ENCODE results near the gene LPIN1. TPM values are rescaled to one million over a fixed set of nuclear protein-coding genes. Genes with fewer than 3 reads are reported as not detected.

LPIN1 gene
- total RNA-seq, 1 donor from 2014 or later = 12.1 TPM

DNA sequence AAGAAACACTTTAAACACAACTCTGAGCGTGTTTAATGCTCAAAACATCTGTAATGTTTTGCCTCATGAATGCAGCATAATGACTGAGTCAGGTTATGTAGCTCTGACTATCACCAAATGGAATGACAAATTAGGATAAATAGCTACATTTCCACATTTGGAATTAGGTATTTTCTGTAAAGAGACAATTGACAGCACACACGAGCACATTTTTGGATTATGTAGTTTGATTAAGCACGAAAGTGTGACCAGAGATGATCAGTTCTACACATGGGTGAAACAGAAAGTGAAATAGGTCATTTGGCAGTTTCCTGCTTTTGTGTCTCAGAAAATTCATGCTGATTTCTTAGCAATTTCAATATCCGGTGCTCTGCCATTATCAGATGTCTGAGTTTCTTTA lies 29.0 kb downstream of the LPIN1 start:
- H3K4me3 ChIP-seq (ENCODE audit: low read depth, low read length) = no peak overlapping the region
- FAIRE-seq (no peak), DNase-seq (ENCODE audit: low read depth) (no peak)
- TF ChIP-seq, protein P1, sequence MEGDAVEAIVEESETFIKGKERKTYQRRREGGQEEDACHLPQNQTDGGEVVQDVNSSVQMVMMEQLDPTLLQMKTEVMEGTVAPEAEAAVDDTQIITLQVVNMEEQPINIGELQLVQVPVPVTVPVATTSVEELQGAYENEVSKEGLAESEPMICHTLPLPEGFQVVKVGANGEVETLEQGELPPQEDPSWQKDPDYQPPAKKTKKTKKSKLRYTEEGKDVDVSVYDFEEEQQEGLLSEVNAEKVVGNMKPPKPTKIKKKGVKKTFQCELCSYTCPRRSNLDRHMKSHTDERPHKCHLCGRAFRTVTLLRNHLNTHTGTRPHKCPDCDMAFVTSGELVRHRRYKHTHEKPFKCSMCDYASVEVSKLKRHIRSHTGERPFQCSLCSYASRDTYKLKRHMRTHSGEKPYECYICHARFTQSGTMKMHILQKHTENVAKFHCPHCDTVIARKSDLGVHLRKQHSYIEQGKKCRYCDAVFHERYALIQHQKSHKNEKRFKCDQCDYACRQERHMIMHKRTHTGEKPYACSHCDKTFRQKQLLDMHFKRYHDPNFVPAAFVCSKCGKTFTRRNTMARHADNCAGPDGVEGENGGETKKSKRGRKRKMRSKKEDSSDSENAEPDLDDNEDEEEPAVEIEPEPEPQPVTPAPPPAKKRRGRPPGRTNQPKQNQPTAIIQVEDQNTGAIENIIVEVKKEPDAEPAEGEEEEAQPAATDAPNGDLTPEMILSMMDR (IDR thresholded peaks at IDR 0.05; ENCODE audit: insufficient read depth, low read length, severe bottlenecking) = no peak
- H3K27me3 ChIP-seq (ENCODE audit: control insufficient read depth, insufficient read depth, low read length) = no peaks in the 10 kb centered on the region
- H3K36me3 ChIP-seq (ENCODE audit: control insufficient read depth, insufficient read depth, low read length) = peaks cover 6% of the 10 kb centered on the region

DNA sequence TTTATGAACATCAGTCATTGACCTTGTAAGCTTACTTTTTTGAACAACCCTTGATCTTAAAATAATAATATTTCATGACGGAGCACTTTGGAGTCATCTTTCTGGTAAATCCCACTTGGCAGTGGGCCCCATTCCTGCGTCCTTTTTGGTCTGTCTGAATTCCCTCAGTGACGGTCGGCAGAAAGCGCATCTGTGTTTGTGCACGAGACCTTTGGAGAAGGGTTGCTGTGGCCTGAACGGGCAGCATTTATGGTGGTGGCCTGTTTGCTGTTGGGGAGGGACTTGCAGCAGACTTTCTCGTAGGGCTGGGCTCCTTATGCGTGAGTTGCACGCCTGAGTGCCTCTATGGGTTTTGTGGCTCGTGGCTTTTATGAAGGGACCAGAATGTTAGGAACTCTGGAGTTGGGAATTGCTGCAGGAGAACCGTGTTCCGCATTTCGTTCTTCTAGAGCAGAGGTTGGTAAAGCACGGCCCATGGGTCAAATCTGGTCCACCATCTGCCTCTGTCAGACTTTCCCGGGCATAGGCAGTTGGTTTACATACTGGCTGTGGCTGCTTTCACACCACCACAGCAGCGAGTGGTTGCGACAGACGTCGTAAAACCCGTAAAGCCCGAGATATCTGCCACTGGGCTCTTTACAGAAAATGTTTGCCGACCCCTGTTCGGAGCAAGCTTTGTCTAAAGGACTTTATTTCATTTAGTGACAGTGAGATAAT lies 30.8 kb downstream of the LPIN1 start:
- DNase-seq (ENCODE audit: low read depth) (no peak), FAIRE-seq (no peak)
- Histone ChIP-seq H3K36me3 (ENCODE audit: control insufficient read depth, insufficient read depth, low read length) (peaks cover 6% of the 10 kb centered on the region), H3K4me3 (ENCODE audit: low read depth, low read length) (no peak overlapping the region), H3K27me3 (ENCODE audit: control insufficient read depth, insufficient read depth, low read length) (no peaks in the 10 kb centered on the region)
- TF ChIP-seq, protein P1 (IDR thresholded peaks at IDR 0.05; ENCODE audit: insufficient read depth, low read length, severe bottlenecking) = no peak

DNA sequence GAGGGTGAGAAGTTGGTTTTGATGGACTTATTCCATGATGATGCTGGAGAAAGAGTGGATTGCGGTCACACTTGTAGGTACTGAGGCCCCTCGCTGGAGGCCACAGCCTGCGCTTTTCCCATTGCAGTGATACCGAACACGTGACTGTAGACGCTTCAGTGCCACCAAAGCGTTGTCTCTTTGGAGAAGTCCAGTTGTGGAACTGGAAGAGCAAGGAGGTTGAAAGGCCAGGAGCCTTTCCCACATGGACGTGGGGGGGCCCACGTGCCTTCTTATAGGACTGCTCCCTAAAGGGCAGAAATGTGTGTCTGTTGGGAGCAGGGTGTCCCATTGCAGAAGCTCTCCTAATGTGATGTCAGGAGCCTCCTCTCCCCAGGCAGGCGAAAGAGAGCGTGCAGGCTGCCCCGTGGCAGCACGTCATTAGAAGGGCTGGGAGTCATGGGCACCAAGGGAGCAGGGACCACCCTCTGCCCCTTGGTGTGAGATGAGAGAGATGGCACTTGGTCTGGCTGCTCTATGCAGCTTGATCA lies 31.5 kb downstream of the LPIN1 start:
- FAIRE-seq (no peak), DNase-seq (ENCODE audit: low read depth) (no peak)
- Histone ChIP-seq H3K36me3 (ENCODE audit: control insufficient read depth, insufficient read depth, low read length) (peaks cover 9% of the 10 kb centered on the region), H3K4me3 (ENCODE audit: low read depth, low read length) (no peak overlapping the region), H3K27me3 (ENCODE audit: control insufficient read depth, insufficient read depth, low read length) (no peaks in the 10 kb centered on the region)
- TF ChIP-seq, protein P1 (IDR thresholded peaks at IDR 0.05; ENCODE audit: insufficient read depth, low read length, severe bottlenecking) = no peak

DNA sequence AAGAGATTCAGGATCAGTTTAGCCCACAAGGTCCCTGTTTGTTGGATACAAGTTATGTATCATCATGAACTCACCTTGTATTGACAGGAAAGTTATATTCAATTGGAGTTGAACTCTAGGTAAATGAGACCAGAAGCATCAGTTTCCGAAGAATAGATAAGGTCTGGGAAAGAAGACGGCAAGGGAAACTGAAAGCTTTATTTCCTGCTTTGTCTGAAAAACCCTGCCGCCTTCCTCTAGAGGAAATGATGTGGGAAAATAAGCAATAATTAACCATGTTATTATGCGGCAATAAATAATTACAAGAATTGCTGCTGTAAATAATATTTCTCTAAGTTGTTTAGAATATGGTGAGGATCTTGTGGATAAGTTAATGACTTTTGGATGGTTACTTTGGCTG lies 32.0 kb downstream of the LPIN1 start:
- FAIRE-seq (no peak), DNase-seq (ENCODE audit: low read depth) (no peak)
- TF ChIP-seq, protein P1 (IDR thresholded peaks at IDR 0.05; ENCODE audit: insufficient read depth, low read length, severe bottlenecking) = no peak
- Histone ChIP-seq H3K27me3 (ENCODE audit: control insufficient read depth, insufficient read depth, low read length) (no peaks in the 10 kb centered on the region), H3K4me3 (ENCODE audit: low read depth, low read length) (no peak overlapping the region), H3K36me3 (ENCODE audit: control insufficient read depth, insufficient read depth, low read length) (peaks cover 7% of the 10 kb centered on the region)

DNA sequence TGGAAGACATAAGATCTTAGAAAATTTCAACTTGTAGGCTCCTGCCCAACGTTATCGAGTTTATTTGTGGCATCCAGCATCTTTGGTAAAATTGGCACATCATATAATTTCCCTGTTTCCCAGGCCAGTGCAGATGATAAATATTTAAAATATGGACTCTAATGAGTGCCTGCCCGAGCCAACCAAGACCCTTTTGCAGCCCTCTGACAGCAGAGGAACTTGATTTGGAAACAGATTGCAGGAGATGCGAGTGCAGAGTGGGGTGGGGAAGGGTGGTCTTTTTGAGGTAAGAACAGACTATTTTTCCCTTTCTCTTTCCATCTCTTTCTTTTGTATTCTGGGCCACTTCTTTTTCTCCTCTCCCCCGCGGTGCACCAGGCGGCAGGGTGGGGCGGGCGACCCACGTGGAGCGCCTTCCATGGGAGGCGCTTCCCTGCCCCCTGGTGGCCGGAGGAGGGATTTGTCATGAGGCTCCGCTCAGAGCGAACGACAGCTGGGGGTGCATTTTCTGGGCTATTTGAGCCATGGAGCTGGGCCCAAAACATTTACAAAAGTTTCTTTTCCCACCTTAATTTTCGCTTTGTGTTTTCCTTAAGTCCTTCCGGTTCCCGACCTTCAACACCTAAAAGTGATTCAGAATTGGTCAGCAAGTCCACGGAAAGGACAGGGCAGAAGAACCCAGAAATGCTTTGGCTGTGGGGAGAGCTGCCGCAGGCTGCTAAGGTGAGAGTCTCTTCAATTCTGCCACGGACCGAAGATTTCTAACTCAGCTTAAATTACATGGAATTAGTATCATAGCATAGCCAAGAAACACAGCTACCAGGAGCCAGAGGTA lies 32.7 kb downstream of the LPIN1 start:
- peaks cover 7% of the 10 kb centered on the region for H3K36me3 ChIP-seq (ENCODE audit: control insufficient read depth, insufficient read depth, low read length)
- no peaks in the 10 kb centered on the region for H3K27me3 ChIP-seq (ENCODE audit: control insufficient read depth, insufficient read depth, low read length)
- DNase-seq (ENCODE audit: low read depth) (peak; percentile 47), FAIRE-seq (no peak)
- H3K4me3 ChIP-seq (ENCODE audit: low read depth, low read length) = no peak overlapping the region
- TF ChIP-seq, protein P1 (IDR thresholded peaks at IDR 0.05; ENCODE audit: insufficient read depth, low read length, severe bottlenecking) = peak; percentile 90

Data from bronchial epithelial cell (primary cell).